Ramos (cell line): ENCODE data around the gene DUSP22.
"Not testable (repeated sequence)": the region's sequence is repeated elsewhere in the genome, so short reads cannot be mapped to it uniquely, and the experiment has no call there.

Experiments used
- in situ Hi-C: fragments of 300-500 bp; cut with MboI; formaldehyde crosslinking; loops from one replicate; pipeline ENCODE4 v1.14.3; 2022; ENCODE audit warnings: low sequenced_read_pairs; ENCODE audit not compliant: unreplicated experiment

DUSP22 gene

DNA sequence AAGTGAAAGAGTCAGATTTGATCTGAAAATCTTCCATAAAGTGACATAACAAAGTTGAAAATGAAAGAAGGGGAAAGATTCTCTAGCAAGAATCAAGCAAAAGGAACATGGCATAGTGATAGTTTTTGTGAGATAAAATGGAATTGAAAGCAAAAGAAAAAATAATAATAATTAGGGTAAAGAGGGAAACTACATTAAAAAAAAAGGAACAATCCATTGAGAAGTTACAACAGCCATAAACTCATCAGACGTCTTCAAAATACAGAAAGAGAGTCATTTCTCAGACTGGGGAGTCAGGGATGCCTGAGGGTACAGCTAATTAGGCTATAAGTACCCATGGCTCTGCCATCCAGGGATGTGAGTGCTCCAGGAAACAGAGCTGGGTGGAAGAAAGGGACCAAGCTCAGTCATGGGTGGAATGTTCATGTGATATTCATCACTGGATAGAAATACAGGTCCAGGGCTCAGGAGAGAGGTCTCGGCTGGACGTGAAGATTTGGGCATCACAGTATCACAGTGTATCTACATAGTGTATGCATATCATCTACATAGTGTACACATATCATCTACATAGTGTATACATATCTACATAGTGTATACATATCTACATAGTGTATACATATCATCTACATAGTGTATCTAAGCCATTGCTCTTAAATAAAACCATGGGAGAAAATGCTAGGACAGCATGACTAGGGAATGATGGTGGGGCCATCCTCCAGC, 29.4 kb downstream of the DUSP22 start:
- in situ Hi-C loops = no loop called here

DNA sequence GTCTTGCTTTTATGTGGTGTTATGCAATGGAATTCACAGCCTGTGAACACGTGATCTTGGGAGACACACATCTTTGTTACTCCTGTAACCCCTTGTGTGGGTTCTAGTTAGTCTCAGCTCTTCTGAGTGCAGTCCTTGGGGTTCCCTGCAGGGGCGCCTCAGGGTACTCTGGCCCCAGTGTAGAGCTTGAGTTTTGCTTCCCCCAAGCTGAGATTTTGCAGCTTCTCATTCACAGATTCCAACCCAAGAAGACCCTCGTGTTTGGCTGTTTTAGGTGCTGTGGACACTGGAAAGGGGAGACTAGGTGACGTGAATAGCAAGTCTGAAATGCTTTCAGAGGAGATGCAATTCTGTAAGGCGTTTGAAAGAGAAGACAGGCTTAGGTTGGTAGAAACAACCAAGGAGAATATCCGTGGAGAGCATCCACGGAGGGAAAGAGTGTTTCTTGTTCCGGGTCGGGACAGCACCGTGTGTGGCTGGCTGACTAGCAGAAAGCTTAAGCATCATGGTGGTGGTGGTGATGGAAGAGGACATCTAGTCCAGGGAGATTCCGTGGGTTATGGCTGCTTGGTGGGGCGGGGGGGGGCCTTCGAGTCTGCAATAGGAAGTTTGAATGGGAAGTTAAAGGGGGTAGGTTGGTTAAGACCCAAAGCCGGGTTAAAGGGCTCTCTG, 30.1 kb downstream of the DUSP22 start:
- in situ Hi-C loops = no loop called here

DNA sequence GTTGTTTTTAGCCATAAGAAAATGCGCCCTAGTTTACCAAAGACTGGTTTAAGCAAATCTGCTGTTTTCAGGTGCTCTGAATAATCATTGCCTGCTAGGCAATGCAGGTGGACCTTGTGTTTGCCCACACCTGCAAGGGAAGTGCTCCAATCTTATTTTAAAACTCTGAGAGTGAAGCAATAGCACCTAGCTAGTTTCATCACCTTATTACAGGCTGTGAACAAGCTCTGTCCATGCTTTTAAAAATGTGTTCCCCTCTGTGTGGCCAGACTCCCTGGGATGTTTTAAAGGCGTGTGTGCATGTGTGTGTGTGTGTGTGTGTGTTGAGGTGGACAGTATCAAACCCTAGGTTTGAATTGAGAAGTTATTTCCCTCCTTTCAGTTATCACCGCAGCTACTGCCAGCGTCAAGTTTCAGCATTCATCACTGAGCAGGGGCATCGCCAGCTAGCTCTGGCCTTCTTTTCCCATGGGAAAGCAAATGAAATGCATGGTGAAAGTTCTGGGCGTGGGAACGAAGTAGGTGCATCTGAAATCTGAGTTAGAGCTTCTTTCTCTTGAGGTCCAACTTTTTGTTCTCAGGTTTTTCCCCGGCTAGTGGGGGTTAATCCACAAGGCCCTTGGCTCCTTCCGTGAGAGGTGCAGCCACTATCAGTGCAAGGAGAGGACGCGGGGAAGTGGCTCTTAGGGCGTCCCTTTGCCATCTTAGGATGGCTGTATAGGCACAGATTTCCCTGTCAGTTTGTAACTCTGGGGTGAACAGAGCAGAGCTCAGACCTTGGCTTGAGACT, 30.8 kb downstream of the DUSP22 start:
- in situ Hi-C loops = no loop called here

DNA sequence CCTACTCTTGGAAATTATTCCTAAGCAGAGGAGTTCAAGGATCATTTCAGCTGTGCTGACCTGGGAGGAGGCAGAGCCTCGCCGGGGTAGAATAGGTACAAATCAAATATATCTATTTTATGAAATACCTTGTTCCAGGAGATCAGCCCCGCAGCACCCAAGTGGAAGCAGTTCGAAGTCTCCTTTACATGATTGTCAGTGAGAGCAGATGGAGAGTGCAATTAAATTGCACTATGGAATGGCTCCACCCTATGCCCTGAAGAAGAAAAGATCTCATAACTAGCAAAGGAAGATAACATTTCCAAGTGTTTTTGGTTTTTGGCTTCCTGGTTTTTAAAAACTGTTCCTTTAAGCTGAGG, 31.4 kb downstream of the DUSP22 start:
- in situ Hi-C loops = no loop called here

DNA sequence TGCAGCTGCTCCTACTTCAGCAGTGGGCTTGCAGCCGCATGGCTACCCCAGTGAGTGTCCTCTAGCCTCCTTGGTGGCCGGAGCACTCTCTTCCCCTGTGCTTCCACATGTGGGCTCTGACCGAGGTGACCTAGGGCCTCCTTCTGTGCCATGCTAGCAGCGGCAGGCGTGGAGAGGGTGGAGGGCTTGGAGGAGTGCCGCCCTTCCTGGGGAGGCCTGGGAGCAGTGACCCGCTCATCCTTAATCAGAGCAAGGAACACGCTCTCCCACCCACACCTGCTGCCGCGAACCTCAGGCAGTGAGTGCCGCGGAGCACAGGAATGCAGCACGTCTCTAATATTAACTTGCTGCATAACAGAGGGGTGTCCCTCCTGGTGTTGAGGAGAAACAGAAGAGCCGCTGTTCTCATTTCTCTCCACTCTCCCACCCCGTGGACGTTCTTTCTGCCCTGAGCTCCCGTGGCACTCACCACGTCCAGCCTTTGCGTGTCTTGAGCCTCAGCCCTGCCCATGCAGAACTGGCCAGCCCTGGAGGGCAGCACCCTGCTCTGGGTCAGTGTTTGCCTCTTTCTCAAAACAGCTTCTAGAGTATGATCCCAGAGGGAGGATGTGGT, 31.9 kb downstream of the DUSP22 start:
- in situ Hi-C loops = no loop called here

DNA sequence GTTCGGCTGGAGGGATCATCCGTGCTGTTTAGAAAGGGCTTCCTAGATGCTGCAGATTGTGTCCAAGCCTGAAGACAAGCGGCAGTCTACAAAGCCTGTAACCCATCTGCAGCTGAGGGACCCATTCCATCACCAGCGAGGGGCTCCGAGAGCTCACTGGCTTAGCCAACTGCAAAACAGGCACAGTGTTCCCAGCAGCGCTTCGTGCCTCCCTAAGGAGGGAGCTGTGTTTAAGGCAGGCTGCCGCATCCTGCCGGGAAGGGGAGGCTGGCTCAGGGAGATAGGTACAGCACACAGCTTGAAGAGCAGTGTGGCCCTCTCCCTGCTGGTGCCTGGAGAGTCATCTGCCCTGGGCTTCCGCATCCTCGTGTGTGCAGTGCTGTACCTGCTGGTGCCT, 32.4 kb downstream of the DUSP22 start:
- in situ Hi-C loops = no loop called here

DNA sequence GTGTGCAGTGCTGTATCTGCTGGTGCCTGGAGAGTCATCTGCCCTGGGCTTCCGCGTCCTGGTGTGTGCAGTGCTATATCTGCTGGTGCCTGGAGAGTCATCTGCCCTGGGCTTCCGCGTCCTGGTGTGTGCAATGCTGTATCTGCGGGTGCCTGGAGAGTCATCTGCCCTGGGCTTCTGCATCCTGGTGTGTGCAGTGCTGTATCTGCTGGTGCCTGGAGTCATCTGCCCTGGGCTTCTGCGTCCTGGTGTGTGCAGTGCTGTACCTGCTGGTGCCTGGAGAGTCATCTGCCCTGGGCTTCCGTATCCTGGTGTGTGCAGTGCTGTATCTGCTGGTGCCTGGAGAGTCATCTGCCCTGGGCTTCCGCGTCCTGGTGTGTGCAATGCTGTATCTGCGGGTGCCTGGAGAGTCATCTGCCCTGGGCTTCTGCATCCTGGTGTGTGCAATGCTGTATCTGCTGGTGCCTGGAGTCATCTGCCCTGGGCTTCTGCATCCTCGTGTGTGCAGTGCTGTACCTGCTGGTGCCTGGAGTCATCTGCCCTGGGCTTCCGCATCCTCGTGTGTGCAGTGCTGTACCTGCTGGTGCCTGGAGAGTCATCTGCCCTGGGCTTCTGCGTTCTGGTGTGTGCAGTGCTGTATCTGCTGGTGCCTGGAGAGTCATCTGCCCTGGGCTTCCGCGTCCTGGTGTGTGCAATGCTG, 33.0 kb downstream of the DUSP22 start:
- in situ Hi-C loops = not testable (repeated sequence)

DNA sequence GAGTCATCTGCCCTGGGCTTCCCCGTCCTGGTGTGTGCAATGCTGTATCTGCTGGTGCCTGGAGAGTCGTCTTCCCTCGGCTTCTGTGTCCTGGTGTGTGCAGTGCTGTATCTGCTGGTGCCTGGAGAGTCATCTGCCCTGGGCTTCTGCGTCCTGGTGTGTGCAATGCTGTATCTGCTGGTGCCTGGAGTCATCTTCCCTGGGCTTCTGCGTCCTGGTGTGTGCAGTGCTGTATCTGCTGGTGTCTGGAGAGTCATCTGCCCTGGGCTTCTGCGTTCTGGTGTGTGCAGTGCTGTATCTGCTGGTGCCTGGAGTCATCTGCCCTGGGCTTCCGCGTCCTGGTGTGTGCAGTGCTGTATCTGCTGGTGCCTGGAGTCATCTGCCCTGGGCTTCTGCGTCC, 33.8 kb downstream of the DUSP22 start:
- in situ Hi-C loops = not testable (repeated sequence)

DNA sequence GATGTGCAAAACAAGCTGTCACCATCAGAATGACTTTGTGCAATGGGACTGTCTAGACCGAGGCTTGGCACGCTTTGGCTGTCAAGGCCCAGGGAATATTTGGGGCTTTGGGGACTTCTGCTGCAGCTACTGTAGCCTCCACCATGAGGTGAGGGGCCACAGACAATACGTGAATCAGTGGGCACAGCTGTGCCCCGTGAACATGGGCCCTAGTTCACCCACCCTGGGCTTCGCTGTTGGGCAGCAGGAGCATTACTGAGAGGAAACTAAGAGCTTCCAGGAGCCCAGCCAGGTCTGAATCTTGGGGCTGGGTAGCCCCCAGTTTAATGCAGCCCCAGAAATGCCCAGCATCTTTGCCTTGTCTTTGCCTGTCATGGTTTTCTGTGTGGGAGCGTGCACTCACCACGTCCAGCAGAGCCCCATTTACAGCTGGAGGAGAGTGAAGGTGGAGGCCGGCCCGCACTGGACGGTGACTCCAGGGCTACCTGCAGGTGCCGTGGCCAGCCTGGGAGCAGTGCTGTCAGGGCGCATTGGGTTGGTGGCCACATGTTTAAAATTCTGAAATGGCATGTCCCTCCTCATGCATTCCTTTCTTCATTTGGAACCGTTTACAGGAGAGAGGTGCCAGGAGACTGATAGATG, 34.7 kb downstream of the DUSP22 start:
- in situ Hi-C loops = no loop called here

DNA sequence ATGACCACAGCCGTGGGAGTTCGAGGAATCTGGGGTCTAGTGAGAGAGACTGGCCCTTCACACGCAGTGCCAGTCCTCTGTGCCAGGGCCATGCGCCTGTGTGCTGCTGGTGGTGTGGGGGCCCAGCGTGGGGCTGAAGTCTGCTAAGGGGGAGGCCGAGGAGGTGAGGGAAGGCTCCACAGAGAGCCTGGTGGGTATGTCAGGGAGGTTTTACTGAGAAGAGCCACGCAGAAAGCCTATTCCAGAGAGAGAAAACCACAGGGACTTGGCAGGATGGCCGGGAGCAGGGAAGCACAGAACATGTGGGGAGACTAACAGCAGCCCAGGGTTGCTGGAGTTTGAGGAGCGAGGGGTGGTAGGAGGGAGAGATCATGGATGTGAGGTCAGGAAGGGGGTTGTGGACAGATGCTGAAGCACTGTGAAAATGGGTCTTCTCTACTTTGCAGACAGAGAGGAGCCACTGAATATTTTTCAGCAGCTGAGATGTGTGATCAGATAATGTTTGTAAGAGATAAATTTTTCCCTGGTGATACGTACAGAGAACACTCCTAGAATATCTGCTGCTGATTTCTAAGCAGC, 35.3 kb downstream of the DUSP22 start:
- in situ Hi-C loops = no loop called here

DNA sequence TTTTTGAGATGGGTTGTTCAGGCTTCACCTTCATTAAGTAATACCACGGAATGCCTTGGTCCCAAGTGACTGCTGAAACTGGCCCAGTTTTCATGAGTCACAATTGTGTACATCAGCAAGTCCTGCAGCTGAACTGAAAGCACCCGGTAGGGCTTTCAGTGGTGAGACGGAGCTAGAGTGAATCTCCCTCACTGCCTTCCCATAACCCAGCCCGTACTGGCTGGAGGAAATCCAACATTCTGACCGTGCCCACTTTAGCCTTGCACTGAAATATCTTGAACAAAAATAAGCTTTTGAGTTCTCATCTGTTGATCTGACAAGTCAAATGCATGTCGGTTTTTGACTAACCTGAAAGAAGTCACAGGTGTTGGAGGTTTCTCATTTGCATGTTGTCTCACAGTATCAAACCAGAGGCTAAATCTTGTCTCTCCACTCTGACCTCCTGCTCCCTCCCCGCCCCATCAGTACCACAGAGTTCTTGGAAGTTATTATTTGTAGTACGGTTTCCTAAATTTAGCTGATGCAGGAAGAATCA, 35.9 kb downstream of the DUSP22 start:
- in situ Hi-C loops = no loop called here

DNA sequence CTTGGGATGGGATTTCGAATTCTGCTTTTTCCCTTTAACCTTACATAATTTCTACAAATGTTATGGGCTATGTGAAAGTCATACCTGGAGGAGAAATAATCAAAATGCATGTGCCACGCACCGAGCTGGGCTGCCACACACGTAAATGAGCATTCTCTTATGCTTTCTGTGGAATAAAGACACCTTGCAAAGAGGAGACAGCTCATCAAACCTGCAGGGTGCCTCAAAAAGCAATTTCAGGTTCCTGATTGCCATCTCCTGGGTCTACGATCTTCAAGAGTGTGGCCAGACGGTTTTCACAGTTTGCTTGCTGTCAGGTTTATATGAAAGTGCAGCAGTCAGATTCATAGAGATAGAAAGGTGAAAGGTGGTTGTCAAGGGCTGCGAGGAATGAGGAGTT, 36.6 kb downstream of the DUSP22 start:
- in situ Hi-C loops = no loop called here

DNA sequence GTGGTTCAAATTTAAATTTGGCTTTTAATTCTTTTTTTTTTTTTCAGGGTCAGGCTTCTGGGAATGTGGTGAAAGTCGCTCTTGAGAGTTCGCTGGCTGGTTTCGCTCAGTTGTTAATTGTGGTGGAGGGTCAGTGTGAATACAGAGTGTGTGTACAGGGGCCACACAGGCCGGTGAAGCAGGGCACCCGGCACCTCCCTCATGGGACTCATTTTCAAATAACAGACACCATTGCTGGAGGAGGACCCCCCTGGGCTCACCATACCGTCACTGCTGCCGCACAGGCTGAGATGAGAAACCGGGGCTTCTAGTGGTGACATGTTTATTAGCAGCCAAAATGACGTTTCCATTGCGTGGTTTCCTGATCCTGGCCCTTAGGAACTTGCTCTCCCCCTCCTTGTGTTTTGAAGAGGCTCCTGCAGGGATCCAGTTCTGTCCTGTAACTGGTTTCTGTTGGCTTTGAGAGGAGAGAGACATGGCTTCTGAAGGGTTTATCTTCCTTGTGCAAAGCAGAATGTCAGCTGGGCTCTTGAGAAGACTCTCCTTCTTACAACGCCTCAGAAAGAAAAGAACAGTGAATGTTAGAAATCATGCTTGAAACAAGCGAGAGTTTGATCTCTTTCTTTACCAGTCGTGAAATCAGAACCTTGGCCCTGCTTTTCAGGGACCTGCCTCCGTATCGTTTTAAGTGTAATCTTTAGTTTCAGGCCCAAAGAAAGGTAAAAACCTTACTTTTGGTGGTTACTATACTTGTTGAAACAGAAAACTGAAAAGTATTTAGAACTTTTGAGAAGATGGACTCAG, 37.8 kb downstream of the DUSP22 start:
- in situ Hi-C loops = no loop called here

DNA sequence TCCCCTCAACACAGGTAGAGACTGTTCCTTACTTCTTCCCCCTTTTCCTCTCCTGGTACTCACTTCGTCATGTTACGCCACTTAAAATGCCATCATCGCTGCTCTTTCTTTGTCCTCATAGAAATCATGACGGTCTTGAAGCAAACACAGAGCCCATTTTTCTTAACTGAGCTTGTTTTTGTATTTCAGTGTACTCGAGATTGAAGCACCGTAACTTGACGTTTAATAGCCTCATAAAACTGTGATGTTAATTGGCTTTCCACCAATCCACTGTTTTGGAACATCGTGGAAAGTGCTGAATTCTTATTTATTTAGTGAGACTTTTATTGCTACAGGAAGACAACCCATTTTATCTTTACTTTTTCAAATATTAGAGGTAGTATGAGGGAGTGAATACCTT, 38.7 kb downstream of the DUSP22 start:
- in situ Hi-C loops = no loop called here

DNA sequence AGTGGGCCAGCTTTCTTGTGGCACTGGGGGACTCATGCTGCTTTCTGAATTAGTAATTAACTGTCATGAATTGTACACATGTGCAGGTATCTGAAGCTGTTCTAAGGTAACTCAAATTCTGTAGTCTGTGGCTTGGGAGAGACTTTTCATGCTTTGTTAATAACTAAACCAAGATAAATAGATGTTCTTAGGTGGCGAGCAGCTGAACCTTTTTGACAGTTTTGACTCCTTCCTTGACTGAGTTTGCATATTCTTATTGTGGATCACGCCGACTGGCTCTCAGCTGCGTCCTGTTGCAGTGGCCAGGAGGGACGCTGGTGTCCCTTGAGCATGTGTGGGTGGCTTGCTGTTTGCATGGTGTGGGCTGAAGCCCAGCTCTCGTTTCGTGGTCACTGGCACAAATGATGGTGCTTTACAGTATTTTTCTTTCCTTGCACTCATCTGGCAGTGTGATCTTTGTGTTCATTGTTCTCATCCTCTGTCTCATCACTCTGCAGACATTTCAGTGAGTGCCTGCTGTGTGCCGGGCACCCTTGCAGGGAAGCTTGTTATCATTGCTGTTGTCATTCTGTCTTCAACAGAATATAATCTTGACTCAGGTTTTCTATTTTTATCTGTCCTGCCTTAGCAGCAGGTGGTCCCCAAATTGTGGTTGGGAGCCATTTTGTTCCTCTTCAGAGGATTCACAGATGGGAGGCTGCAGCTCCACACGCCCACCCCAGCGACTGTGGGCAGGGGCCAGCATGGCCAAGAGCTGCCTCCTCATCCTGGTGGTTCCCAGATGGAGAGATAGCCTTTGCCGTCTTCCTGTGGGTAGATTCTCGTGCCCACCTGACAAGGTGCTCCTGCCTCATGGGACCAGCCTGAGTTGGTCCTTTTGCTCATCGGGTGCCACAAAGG, 39.6 kb downstream of the DUSP22 start:
- in situ Hi-C loops = no loop called here

DNA sequence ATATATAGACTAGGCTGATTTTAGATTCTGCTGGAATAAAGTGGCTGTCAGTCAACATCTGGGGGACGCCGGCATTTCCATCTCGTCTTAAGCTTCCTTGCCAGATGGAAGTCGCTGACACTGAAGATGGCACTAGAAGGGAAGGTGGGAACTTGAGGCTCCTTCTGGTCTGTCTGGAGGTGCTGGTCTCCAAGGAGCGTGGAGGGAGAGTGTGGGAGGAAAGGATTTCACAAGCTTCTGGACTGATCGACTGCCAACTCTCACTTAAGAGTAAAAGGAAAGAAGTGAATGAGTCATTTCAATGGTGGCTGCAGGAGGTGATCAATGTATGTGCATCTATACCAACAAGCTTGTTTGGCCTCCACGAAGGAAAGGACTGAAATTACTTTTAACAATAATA, 40.4 kb downstream of the DUSP22 start:
- in situ Hi-C loops = no loop called here

DNA sequence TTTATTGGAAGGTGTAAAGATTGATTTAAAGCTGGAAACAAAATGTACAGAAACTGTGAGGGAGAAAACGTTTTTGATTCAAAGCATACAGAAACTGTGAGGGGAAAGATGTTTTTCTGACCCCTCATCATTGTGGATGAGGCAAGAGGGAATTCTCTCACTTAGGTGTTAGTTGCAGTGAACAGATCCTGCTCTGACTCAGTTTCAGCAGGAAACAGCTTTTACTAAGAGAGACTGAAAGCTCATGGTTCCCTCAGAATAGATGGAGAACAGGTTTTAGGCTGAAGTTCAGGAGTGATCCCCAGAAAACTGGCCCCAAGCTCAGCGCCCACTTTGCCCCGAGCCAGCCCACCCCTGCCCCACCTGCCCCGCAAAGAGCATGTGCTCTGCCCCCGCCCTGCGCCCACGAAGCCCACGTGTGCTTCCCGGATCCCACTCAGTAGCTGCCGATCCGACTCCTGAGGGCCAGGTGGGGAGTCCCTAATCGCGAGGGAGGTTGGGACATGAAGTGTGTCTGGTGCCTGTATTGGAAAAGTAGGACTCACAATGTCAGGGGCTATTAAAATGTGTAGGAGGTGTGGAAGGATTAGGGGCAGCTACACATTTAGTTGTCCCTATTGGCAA, 41.2 kb downstream of the DUSP22 start:
- in situ Hi-C loops = no loop called here
